Choroid plexus epithelial cell (primary cell): Measurements from ENCODE around the gene MID2.
A peak's percentile ranks its signal among the peaks of the same experiment; 100 is the strongest.

ENCODE experiments used
- DNase-seq: peaks from one replicate; pipeline ENCODE4 v3.0.0-alpha.2; 2010; ENCODE audit warnings: low read depth
- H3K4me3 ChIP-seq: 2 replicates; pipeline ENCODE4 v1.5.1; 2011; ENCODE audit warnings: low read depth, mild to moderate bottlenecking, control low read depth, low read length, moderate library complexity
- CTCF ChIP-seq: conservative IDR thresholded peaks from 2 replicates; pipeline ENCODE4 v1.5.1; 2011; ENCODE audit warnings: low read depth, mild to moderate bottlenecking, control low read depth, inconsistent platforms, low read length, moderate library complexity

Gene MID2

GRCh38 chrX:107827852-107828251, 2.2 kb downstream of the MID2 start:
- no peak for TF ChIP-seq CTCF

GRCh38 chrX:107829878-107830277, 4.2 kb downstream of the MID2 start:
- no peak overlapping the region for H3K4me3 ChIP-seq
- TF ChIP-seq CTCF, result no peak
- DNase-seq, result no peak

More at GRCh38 chrX:107827852-107828251, 2.2 kb downstream of the MID2 start:
- no peak overlapping the region for H3K4me3 ChIP-seq
- no peak for DNase-seq

GRCh38 chrX:107831071-107831730, 5.5 kb downstream of the MID2 start:
- DNase-seq, result no peak
- H3K4me3 ChIP-seq, result no peak overlapping the region
- TF ChIP-seq CTCF, result no peak

- H3K4me3 ChIP-seq, result no peak overlapping the region
- peak; percentile 18 for DNase-seq
- TF ChIP-seq CTCF, result no peak
These were observed 8.9 kb downstream of the MID2 start for GRCh38 chrX:107834275-107835201.

GRCh38 chrX:107836958-107837357, 11.3 kb downstream of the MID2 start:
- DNase-seq, result no peak
- no peak for TF ChIP-seq CTCF
- H3K4me3 ChIP-seq, result no peak overlapping the region

- H3K4me3 ChIP-seq, result no peak overlapping the region
- TF ChIP-seq CTCF, result no peak
- DNase-seq, result no peak
These were observed 15.3 kb downstream of the MID2 start for GRCh38 chrX:107840971-107841370.
